Right atrium auricular region (tissue), 2 donors: ENCODE data around the gene ATPAF2. TPM values are rescaled to one million over a fixed set of nuclear protein-coding genes. Genes with fewer than 3 reads are reported as not detected.

Source experiments
- DNase-seq: peaks from one replicate; pipeline ENCODE4 v3.0.0-alpha.2; 2019; ENCODE audit warnings: low spot score
- H3K27ac ChIP-seq, 2 donors: fragments of 200-600 bp; sonication (generic); 1 replicate in 1 of 2; 2 replicates in 1 of 2; pipeline ENCODE4 v1.5.1; 2016 to 2019
- H3K27me3 ChIP-seq, 2 donors: fragments of 200-600 bp; sonication (generic); one replicate each; pipeline versions ENCODE4 v1.5.1 to v1.6.0; 2017 to 2019
- H3K36me3 ChIP-seq: fragments of 200-600 bp; sonication (generic); one replicate; pipeline ENCODE4 v1.5.1; 2016
- H3K4me1 ChIP-seq, 2 donors: fragments of 200-600 bp; sonication (generic); one replicate each; pipeline versions ENCODE4 v1.5.1 to v1.6.0; 2017 to 2019
- H3K4me3 ChIP-seq, 2 donors: fragments of 200-600 bp; sonication (generic); 1 replicate in 1 of 2; 2 replicates in 1 of 2; pipeline ENCODE4 v1.5.1; 2017 to 2019; ENCODE audit warnings: mild to moderate bottlenecking in 1 of 2, moderate library complexity in 1 of 2
- H3K9me3 ChIP-seq, 2 donors: fragments of 200-600 bp; sonication (generic); one replicate each; pipeline ENCODE4 v1.5.1; 2019
- total RNA-seq, 2 donors: library from RNA; depleted of rRNA; stranded (reverse); fragments of >200 nt; gene quantifications; one replicate each; pipeline ENCODE4 v1.1.0, GENCODE V29; 2016
- TF ChIP-seq, protein P1 (sequence below), 2 donors: fragments of 200-600 bp; sonication (generic); IDR thresholded peaks; one replicate each; pipeline ENCODE4 v1.5.1; 2019; ENCODE audit warnings: antibody characterized with exemption in 2 of 2

Gene ATPAF2
- total RNA-seq, 2 donors from 2014 or later, result 11.1 to 47.0 TPM

GRCh38 chr17:17987187-17987896, 51.6 kb downstream of the ATPAF2 start:
- DNase-seq, result no peak
- Histone ChIP-seq H3K27me3 (no peaks in the 10 kb centered on the region), H3K4me1 (no peaks in the 10 kb centered on the region), H3K4me3 (no peak overlapping the region), H3K9me3 (no peaks in the 10 kb centered on the region), H3K36me3 (no peaks in the 10 kb centered on the region), H3K27ac (no peak overlapping the region)
- TF ChIP-seq, protein P1, sequence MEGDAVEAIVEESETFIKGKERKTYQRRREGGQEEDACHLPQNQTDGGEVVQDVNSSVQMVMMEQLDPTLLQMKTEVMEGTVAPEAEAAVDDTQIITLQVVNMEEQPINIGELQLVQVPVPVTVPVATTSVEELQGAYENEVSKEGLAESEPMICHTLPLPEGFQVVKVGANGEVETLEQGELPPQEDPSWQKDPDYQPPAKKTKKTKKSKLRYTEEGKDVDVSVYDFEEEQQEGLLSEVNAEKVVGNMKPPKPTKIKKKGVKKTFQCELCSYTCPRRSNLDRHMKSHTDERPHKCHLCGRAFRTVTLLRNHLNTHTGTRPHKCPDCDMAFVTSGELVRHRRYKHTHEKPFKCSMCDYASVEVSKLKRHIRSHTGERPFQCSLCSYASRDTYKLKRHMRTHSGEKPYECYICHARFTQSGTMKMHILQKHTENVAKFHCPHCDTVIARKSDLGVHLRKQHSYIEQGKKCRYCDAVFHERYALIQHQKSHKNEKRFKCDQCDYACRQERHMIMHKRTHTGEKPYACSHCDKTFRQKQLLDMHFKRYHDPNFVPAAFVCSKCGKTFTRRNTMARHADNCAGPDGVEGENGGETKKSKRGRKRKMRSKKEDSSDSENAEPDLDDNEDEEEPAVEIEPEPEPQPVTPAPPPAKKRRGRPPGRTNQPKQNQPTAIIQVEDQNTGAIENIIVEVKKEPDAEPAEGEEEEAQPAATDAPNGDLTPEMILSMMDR (IDR thresholded peaks at IDR 0.05), result no peak

GRCh38 chr17:17985555-17985954, 53.4 kb downstream of the ATPAF2 start:
- no peak overlapping the region for H3K27ac ChIP-seq
- H3K27me3 ChIP-seq, result no peaks in the 10 kb centered on the region
- no peaks in the 10 kb centered on the region for H3K4me1 ChIP-seq
- H3K9me3 ChIP-seq, result no peaks in the 10 kb centered on the region
- no peak overlapping the region for H3K4me3 ChIP-seq
- H3K36me3 ChIP-seq, result no peaks in the 10 kb centered on the region
- no peak for DNase-seq
- TF ChIP-seq, protein P1 (IDR thresholded peaks at IDR 0.05), result no peak

DNA sequence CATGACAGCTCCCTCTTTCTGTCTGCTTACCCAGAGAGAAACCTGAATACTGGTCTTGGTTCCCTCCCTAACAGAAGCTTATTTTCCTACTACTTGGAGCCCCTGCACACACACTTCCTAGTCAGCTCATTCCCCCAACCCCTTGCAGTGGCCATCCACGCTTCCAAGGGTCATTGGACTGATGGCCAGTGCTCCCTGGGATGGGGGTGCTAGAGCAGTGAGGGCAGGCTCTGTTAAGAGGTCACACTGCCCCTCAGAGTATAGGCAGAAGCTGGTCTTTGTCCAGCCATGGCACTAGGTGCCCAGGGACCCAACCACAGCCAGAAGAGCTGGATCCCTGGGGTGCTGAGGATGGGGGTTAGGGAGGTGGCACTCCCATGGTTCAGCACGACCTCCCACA, 53.8 kb downstream of the ATPAF2 start:
- H3K27me3 ChIP-seq, result no peaks in the 10 kb centered on the region
- H3K27ac ChIP-seq, result no peak overlapping the region
- H3K4me3 ChIP-seq, result no peak overlapping the region
- no peaks in the 10 kb centered on the region for H3K4me1 ChIP-seq
- no peak for DNase-seq
- H3K36me3 ChIP-seq, result no peaks in the 10 kb centered on the region
- H3K9me3 ChIP-seq, result no peaks in the 10 kb centered on the region
- TF ChIP-seq, protein P1 (IDR thresholded peaks at IDR 0.05), result no peak

- no peaks in the 10 kb centered on the region for H3K36me3 ChIP-seq
- H3K4me1 ChIP-seq, result no peaks in the 10 kb centered on the region
- no peak for DNase-seq
- no peak overlapping the region for H3K4me3 ChIP-seq
- TF ChIP-seq, protein P1 (IDR thresholded peaks at IDR 0.05), result no peak
- no peak overlapping the region for H3K27ac ChIP-seq
- no peaks in the 10 kb centered on the region for H3K27me3 ChIP-seq
- H3K9me3 ChIP-seq, result no peaks in the 10 kb centered on the region
Observed at GRCh38 chr17:17983776-17984175, 55.2 kb downstream of the ATPAF2 start.

GRCh38 chr17:17983376-17983775, 55.6 kb downstream of the ATPAF2 start:
- Histone ChIP-seq H3K4me1 (no peaks in the 10 kb centered on the region), H3K4me3 (no peak overlapping the region), H3K27me3 (no peaks in the 10 kb centered on the region), H3K36me3 (no peaks in the 10 kb centered on the region), H3K9me3 (no peaks in the 10 kb centered on the region), H3K27ac (no peak overlapping the region)
- DNase-seq, result no peak
- TF ChIP-seq, protein P1 (IDR thresholded peaks at IDR 0.05), result no peak

DNA sequence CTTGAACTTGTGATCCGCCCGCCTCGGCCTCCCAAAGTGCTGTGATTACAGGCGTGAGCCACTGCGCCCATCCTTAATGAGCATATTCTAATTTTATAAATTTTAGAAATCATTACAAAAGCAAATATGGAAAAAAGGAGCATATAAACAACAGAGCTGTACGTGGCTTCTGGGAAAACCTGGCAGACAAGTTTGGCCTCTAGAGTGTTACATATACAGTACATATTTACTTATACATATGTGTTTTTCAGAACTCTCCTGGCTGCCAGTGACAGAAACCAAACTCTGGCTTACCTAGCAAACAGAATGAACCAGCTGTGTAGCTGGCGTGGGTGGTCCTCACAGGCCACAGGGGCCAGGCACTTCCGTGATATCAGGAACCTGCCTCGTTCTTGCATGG, 56.2 kb downstream of the ATPAF2 start:
- Histone ChIP-seq H3K27ac (no peak overlapping the region), H3K9me3 (no peaks in the 10 kb centered on the region), H3K36me3 (no peaks in the 10 kb centered on the region), H3K4me1 (no peaks in the 10 kb centered on the region), H3K27me3 (no peaks in the 10 kb centered on the region), H3K4me3 (no peak overlapping the region)
- TF ChIP-seq, protein P1 (IDR thresholded peaks at IDR 0.05), result no peak
- no peak for DNase-seq
